Lower leg skin (tissue), 3 donors: Measurements from ENCODE around the gene PBX1.

Experiments used
- POLR2A ChIP-seq, 2 donors: fragments of 450-650 bp; IDR thresholded peaks; one replicate each; pipeline ENCODE4 v1.6.1; 2016 to 2017; ENCODE audit warnings: antibody characterized with exemption in 2 of 2, mild to moderate bottlenecking in 1 of 2, moderate library complexity in 1 of 2
- TF ChIP-seq, protein P1 (sequence below), 3 donors: fragments of 450-650 bp; IDR thresholded peaks; one replicate each; pipeline ENCODE4 v1.5.1; 2016; ENCODE audit warnings: antibody characterized with exemption in 3 of 3, mild to moderate bottlenecking in 3 of 3, moderate library complexity in 2 of 3

DNA sequence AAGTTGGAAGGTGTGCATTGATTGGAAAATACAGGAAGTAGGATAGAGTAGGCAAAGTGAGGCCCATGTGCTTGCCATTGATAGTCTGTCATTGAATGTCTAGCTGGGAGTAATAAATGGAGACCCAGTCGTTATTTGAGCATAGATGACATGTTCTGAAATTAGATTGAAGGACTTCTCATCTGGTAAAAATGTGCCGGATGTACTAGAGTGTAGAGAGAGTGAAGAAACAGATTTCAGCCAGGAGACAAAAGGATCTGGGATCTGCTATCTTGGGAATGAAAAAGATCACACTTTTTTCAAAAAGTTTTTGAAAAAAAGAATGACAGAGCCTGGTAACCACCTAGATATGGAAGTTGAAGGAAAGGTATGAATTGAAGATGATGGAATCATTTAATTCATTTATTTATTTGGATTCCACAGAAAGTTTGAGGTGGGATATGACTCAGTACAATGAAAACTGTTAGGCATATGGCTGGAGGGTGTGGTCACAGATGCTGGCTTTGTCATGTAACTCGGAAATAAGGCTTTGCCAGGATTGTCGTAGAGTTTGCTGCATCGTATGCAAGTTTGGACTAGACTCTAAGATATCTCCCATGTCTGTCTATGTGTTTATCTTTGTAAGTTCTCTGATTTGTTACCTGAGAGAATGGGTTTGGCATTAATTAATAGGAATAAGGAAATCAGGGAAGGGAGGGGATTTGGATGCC lies 137.1 kb downstream of the PBX1 start:
- no peak for TF ChIP-seq POLR2A (IDR thresholded peaks at IDR 0.05)
- TF ChIP-seq, protein P1, sequence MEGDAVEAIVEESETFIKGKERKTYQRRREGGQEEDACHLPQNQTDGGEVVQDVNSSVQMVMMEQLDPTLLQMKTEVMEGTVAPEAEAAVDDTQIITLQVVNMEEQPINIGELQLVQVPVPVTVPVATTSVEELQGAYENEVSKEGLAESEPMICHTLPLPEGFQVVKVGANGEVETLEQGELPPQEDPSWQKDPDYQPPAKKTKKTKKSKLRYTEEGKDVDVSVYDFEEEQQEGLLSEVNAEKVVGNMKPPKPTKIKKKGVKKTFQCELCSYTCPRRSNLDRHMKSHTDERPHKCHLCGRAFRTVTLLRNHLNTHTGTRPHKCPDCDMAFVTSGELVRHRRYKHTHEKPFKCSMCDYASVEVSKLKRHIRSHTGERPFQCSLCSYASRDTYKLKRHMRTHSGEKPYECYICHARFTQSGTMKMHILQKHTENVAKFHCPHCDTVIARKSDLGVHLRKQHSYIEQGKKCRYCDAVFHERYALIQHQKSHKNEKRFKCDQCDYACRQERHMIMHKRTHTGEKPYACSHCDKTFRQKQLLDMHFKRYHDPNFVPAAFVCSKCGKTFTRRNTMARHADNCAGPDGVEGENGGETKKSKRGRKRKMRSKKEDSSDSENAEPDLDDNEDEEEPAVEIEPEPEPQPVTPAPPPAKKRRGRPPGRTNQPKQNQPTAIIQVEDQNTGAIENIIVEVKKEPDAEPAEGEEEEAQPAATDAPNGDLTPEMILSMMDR (IDR thresholded peaks at IDR 0.05), result no peak
